HG03159 (cell line): ENCODE data around the gene SLC38A10.

Experiments
- ATAC-seq: cut with Tn5 transposase; IDR thresholded peaks from one replicate; pipeline ENCODE4 v1.9.1; 2021; ENCODE audit warnings: mild to moderate bottlenecking, moderate library complexity; ENCODE audit not compliant: unreplicated experiment

SLC38A10 gene

DNA sequence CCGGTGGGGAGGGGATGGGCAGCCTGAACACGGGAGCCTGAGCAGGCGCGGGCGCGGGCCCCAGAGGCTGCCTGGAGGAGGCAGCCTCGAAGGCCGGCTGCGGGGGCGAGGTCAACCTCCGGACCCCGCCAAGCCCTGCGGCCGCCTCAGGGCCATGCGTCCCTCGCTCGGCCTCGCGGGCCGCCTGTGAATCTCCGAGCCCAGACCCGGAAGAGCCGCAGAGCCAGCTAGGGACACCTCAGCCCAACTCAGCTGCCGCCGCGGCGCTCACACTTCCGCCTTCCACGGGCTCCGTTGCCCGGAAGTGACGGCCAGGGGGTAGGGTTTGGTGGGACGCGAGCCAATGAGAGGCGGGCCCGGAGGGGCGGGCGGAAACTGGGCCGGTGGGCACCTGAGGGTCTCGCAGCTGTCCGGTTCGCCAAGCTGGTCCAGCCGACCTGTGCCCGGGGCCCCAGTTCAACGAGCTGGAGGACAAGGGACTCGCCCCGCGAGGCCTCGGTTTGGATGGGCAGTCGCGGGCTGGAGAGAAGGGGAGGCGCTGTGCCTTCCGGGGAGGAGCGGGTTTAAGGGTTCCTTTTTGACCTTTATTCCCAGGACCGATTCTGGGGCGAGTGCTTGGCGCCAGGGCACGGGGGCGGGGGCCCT lies at the start of gene SLC38A10:
TSS of gene SLC38A10 (minus strand) at position 277 of the 645 bp plus-strand sequence. CDS start 386 bp downstream, outside the sequence.
- ATAC-seq = peak; percentile 86

DNA sequence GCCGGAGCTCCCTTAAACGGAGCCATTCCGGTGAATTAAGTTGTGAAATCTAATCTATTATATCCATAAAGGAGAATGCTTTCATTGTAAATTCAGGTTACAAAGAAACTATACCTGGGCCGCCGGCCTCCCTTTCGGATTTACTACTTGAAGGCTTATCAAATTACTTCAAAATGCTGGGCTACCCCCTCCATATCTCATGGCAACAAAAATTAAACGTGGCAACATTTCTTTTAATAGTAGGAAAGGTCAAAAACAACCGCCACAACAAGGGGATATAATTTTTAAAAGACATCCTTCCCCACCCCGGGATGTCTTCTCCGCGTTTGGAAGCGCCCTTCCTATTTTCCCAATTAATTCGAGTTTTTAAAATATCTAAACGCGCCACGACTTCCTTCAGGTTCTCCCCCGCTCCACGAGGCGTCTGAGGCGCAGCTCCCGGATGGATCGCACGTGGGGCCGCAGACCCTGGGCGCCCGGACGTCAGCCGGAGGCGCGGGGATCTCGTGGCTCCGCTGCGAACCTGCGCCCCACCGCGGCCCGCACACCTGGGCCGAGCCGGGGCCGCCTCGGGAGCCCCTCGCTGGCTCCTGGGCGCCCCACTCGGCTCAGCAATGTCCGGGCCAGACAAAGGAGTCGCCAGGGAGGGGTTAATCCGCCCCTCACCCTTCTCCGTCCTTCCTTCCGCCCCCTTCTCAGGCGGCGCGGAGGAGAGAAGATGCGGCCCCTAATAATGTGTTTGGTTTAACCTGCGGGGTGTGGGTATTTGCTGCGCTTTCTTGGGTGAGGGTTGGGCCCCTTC lies 47.4 kb upstream of the SLC38A10 start:
- no peak for ATAC-seq

DNA sequence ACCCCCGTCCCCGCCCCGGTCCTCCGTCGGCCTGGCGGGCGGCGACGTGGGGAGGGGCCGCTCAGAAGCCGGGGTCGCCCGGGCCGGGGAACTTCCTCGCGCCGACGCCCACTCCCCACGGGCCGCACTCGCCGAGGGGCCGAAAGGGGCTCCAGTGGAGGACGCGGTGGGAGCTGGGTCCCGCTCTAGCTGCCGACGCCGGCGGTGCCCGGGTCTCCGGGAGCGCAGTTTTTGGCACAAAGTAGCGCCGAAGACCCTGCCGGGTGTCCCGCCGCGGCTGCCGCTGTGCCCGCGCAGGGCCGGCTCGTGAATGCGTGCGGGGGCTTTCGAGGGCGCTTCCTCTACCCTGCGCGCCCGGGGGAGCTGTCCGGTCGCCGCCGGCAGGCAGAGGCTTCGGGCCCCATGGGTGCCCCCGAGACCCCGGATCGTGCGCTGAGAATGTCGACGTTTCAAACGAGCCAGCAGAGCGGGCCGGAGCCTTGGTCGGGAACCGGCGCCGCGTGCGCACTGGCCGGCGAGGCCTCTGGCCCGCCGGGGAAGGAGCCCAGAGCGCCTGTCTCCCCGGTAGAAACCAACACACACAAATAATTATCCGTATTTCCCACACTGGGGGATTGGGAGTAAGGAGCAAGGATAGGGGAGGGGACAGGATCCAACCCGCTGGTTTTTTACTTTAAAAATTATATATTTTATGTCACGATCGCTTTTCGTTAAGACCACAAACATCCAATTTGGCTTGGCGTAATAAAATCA lies 46.6 kb upstream of the SLC38A10 start:
- ATAC-seq = no peak

DNA sequence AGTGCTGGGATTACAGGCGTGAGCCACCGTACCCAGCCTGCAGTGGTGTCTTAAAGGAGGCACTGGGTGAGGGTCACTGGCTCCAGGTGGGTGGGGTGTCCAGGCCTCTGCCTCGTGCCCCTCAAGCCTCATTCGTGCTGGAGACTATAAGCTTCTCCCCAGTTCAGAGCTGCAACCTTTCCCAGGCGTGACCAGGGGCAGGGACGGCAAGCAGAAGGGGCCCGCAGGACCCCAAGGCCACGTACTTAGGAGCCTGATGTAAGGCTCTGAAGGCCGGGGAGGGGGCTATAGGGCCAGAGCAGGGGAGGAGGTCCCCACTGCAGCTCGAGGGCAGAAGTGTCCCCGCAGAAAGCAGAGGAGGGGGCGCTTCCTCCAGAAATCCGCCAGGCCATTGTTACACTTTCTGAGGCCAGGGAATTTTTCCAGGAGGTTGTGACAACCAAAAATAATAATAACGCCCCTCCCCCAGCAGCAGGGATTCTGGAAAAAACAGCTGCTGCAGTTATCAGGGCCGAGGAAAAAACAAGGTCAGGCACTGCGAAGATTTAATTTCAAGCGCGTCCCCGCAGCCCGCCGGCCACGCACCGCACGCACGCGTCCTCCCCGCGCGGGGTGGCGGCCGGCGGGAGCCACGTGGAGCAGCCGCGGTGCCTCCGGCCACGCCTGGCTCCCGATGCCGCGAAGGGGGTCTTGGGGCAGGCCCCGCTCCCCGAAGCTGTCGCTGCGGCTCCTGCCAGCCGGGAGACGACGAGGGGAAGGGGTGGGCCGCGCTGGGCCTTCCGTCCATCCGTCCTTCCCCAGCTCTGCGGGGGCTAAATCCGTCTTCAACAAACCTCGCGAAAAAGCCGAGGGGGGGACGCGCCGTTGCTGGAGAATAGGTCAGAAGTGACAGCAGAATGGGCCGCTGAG lies 45.8 kb upstream of the SLC38A10 start:
- ATAC-seq = no peak

DNA sequence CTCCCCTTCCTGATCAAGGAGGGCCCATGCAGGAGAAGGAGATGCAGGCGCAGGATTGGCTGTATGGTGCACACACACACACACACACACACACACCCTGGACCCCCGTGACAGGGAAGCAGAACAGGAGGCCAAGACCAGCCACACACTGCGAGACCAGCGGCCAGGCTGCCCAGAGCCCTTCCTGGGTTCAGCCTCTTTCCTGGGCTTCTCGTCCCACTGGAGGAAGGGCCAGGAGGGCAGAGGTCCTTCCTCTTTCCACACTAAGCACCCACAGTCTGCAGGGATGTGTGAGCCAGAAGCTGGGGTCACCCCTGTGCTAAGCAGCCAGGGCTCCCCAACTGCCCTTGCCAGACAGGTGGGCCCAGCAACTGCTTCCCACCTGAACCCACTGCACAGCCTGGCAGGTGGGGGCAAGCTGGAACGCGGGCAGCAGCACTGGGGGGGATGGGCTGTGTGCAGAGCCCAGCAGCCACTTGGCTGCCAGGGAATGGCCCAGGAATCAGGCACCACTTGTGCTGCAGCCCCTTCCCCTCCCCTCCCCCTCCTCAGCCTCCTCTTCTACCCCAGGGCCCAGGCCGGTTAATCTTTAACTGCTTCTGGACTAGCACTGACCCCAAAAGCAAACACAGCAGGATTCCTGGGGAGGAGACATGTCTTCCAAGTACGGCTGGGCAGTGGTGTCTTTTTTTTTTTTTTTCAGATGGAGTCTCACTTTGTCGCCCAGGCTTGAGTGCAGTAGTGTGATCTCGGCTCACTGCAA lies 44.6 kb upstream of the SLC38A10 start:
- no peak for ATAC-seq

DNA sequence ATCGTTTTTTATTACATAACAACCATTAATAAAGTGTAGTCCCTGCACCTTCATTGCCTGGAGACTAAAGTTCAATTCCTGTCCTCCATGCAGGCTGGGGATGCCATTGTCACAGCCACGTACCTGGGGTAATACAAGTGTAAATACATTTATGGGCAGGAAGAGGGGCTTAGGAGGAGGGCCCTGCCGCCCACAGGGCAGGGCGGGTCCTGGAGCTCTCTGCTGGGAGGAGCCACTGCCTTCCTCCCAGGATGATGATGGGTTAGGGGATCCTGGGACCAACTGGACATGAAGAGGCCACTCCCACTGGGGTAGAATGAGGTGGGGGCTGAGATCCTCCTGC lies 44.1 kb upstream of the SLC38A10 start:
- no peak for ATAC-seq

DNA sequence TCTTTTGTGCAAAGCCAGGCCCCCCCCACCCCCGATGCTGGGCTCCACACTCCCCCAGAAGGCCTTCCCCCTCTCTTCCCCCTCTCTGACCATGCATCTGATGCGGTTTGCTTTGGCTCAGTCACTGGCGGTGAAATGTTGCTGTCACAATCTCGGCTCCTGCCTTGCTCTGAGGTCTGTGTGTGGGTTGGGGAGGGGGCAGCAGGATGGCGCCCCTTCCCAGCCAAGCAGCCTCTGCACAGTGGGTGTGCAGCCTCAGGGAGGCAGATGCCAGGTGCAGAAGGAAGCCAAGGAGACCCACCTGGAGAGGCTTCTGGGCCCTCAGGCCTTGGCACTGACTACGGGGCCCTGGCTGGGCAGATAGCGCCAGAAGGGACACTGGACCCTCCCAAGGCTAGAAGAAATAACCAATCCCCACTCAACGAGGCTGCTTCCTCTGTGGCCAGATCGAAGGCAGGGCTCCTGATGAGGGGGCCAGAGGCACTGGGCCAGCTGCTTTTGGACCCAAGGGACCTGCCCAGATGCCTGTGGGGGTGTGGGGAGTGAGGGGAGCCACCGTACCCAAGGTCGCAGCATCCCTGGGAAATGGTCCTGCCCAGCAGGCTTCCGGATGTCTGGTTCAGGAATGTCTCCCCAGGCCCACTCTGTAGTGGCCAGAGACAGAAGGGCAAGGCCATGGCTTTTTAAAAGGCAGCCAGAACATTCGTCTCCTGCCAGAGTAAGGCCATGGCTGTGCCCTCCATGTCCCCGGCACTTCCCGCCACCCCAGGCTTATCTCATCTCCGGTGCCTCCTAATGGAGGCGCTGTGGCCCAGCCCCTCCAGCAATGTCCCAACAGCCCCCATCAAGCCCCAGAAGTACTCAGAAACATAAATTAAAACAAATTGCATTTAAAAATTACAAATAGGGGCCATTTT lies 43.4 kb upstream of the SLC38A10 start:
- no peak for ATAC-seq

DNA sequence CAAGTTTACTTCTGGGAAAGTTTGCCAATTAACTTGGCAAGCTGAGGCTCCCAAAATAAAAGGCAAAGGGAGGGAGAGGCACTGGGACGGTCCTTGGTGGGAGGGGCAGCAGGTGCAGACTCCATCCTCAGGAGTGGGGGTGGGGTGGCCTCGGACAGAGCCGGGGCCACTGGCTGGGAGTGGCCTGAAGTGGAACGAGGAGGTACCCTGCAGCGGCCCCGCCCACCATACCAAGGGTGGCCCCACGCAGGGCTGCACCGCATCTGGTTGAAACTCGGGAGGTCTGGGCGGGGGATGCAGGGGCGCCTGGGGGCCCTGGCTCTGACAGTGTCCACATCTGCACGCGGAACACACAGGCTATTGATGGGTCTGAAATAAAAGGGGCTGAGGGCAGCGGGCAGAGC lies 42.4 kb upstream of the SLC38A10 start:
- ATAC-seq = no peak

DNA sequence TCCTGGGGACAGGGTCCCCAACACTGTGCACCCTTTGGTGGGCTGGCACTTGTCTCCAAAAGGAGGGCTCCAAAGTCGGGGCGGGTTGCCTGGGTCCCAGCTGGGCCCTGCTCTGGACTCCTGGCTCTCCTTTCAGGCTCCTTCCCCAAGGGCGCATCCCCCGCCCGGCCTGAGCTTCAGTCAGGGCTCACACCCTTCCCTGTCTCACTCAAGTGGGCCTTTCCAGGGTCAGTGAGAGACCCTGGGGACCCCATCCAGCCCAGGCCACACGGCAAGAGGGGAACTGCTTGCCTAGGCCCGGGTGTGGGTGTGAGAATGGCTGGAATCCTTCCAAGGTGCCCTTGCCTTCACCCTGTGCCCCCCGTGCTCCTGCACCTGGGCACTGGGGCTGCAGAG lies 41.8 kb upstream of the SLC38A10 start:
- ATAC-seq = no peak

DNA sequence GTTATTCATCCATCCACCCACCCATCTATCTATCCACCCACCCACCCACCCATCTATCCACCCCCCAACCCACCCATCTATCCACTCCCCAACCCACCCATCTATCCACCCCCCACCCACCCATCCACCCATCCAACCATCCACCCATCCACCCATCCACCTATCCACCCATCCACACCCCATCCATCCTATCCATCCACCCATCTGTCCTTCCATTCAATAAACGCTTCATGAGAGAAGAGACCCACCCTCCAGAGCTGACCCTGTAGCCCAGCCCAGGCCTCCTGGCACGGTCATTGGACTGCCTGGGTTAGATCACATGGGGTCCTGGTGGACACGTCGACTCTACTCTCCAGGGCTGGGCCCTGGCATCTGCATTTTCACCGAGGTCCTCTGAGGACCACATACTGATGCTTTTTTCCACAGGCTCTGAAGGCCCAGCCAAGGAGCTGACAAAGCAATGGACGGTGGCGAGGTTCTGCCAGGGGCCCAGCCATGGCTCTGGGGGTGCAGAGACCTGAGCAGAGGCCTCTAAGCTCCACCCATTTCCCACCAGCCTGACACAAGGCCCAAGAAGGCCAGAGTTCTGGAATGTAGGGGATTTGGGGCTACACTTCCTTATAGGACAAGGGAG lies 41.3 kb upstream of the SLC38A10 start:
- ATAC-seq = no peak

DNA sequence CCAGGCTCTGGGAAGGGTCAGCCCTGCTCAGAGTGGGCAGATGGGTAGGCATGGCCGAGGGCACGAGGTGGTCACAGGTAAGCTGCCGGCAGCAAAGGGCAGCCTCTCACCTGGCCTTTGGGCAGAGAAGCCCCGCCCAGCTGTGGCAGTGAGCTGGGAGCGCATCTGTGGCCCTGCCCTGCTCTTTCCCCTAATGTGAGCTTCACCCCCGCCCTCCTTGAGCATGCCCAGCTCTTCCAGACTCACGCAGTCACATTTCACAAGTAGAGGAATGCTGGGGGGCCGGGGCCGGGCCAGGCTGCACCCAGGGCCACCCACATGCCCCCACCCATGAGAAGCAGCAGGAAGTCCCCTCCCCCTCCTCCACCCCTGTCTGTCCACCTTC lies 40.7 kb upstream of the SLC38A10 start:
- no peak for ATAC-seq

DNA sequence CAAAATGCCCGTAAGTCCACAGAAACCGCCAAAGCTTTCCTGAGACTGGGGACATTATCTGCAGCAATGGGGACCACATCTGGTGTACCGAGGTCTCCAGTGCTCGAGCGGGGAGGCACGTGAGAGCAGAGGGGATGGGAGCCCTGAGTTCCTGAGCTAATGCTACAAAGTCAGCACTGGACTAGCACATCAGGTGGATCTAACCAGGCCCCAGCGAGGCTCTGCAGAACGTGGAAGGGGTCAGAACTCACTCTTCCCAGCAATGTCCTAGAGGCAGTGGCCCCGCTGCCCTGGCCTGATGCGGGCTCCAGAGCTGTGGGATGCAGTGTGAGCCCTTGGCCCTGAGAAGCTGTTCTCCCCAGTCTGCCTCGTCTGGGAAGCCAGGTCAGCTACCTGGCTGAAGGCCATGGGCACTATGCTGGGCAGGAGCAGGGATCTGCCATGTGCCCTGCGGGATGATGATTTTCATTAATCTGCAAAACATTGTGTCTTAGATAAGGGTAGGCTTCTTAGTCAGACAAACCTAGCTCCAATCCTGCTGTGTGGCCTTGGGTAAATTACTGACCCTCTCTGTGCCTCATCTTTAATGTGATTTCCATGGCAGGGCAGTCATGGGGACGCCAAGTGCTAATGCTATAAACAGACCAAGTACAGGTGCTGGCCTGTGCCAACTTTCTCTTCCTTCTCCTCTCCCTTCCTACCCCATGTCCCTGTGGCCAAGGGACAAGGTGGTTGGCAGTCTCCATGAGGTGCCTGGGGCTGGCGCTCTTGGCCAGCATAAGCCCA lies 40.1 kb upstream of the SLC38A10 start:
- ATAC-seq = no peak

DNA sequence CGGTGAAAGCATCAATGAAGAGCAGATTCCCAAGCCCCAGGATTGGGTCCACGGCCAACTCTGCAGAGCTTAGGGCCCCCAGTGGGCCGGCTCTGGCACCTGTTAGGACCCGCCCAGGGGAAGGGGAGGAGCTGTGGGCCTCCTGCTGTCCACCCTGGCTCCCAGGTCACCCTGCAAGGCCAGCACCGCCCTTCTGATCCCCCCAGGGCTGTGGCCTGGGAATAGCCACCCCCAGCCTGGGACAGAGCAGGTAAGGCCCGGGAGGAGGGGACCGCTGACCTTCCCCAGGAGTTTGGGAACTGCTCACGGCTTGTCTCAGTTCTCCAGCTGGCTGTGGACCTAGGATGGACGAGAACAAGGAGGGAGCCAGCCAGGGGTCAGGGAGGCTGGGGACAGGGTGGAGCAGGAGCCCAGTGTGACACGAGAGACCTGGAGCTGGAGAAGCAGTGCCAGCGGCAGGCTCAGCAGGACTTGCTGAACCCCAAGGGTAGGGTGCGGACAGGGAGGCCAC lies 39.3 kb upstream of the SLC38A10 start:
- no peak for ATAC-seq

DNA sequence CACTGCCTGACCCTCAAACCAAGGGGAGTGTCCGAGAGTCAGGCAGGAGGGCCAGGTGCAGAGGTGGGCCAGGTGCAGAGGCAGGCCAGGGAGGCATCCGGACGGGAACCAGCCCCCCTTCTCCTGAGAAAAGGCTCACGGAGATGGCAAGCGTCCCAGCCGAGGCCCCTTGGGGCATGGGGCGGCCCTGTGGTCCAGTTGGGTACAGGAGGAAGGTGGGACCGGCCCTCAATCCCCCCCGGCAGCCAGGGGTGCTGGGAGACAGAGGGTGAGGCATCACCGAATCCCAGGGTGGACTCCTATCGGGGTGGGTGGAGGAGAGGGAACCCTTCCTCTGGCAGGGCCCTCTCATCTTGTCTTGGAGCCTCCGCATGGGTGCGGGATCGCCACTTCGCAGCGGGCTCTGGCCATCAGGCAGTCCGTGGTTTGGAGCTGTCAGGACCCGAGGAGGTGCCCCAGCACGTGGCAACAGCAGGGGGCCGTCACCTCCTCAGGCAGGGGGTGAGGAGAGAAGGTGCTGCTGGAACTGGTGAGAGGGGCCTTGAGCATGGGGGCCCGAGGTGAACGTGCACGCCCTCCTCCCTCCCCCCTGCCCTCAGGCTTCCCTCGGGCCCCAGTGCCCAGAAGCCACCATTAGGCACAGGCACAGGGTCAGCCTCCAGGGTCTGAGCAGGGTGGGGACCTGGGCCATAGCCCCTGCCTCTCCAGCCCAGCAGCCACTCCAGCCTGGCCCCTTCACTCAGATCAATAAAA lies 38.7 kb upstream of the SLC38A10 start:
- ATAC-seq = no peak

DNA sequence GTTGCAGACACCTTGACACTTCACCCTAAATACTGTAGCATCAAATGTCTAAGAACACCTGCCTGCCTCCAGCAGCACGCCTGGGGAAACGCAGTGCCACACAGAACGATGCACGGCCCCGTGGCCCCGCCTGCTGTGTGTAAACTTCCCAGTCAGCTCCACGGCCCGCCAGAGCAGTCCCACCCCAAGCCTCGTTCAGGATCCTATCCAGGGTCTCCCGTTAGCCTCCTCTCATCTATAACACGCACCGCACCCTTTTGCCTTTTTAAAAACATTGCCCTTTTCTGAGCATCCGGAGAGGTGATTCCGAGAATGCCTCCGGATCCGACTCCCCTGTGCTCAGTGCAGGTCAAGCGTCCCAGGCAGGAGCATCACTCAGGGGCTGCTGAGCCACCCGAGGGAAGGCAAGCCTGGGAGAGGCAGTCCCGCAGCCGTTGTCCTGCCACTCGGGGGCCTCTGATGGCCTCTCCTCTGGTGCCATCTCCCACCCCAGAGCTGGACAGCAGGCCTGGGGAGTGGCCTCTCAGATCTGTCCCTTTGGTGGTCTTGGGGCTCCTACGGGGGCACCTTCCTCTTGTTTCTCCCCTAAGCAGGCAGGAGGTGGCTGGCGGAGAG lies 37.9 kb upstream of the SLC38A10 start:
- no peak for ATAC-seq

DNA sequence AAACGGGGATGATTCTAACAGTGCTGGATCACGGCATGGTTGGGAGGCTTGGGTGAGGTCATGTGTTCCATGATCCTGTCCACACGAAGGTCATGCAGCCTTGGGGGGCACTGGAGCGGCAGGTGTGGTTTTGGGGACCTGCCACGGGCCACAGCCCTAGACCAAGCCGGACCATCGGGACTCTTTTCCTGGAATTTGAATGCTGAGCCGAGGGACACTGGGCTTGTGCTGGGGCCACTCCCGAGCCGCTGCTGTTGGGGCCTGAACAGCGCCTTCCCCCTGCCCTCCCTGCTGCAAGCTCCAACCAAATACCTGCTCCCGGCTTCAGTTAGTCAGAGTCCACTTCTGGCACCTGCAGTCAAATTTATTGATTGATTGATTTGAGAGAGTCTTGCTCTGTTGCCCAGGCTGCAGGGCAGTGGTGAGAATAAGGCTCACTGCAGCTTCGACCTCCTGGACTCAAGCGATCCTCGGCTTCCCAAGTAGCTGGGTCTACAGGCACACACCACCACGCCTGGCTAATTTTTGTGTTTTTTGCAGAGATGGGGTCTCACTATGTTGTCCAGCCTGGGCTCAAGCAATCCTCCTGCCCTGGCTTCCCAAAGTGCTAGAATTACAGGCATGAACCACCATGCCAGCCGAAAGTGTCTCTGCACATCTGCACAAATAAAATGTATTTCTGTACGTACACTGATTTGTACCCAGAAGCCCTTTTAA lies 37.2 kb upstream of the SLC38A10 start:
- ATAC-seq = no peak
